ENCODE measurements around the gene SIGLEC7.

Gene SIGLEC7

GRCh38 chr19:51200071-51200666 lies 58.1 kb downstream of the SIGLEC7 start:
- no peak for DNase-seq (ENCODE audit: low read depth in 3 of 3, low spot score in 1 of 3)

GRCh38 chr19:51201712-51202111 lies 59.6 kb downstream of the SIGLEC7 start:
- DNase-seq (ENCODE audit: low read depth in 3 of 3, low spot score in 1 of 3): no peak
